ENCODE data around the gene NDUFS4. TPM values are rescaled to one million over a fixed set of nuclear protein-coding genes. Genes with fewer than 3 reads are reported as not detected.

Gene NDUFS4
- polyA plus RNA-seq, 1 donor from 2014 or later = 275 TPM

DNA sequence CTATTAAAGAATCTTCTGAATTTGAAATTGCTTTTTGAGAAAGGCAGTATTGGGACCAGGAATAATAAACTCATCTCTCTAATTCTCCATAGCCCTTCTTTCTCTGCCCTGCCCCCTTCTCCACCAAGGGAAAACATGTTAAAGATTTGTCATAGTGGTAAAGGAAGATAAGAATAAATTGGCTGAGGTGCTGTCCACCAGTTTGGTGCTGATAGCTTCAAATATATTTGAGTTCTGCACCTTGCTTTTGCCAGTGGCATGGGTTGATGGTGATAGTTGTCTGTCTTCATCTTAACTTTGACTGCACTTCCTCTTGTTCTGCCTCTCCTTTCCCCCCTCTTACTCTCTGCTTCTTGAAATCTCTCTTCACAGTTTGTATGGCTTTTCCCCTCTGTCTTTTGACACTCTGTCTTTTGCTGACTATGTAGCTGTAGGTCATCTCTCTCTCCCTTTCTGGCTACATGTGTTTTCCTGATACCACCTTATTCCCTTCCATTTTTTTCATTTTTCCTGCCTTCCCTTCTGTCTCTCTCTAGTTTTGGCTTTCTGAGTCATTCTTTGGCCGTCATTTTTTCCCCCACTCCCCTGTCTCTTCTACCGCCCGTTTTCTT is 56.6 kb downstream of the NDUFS4 start:
- Histone ChIP-seq H3K9me3 (ENCODE audit: low read length) (no peaks in the 10 kb centered on the region), H2AFZ (ENCODE audit: low read depth, low read length) (no peak overlapping the region), H3K27ac (ENCODE audit: low read length) (no peak overlapping the region), H3K27me3 (ENCODE audit: insufficient read depth, low read depth, low read length) (no peaks in the 10 kb centered on the region), H3K9me2 (ENCODE audit: insufficient read depth, low read length) (no peaks in the 10 kb centered on the region), H3K4me2 (ENCODE audit: low read length) (no peak overlapping the region), H3F3A (ENCODE audit: insufficient read depth, low read length, poor library complexity, severe bottlenecking) (no peaks in the 10 kb centered on the region), H3K9ac (ENCODE audit: low read length) (no peak overlapping the region), H3K79me2 (replicated peaks; ENCODE audit: insufficient read depth, low read length) (no peaks in the 10 kb centered on the region), H4K20me1 (ENCODE audit: insufficient read depth) (no peaks in the 10 kb centered on the region), H3K36me3 (ENCODE audit: insufficient read depth, low read length) (no peaks in the 10 kb centered on the region), H3K4me3 (ENCODE audit: low read length) (no peak overlapping the region)
- TF ChIP-seq SMC3 (conservative IDR thresholded peaks at IDR 0.05; ENCODE audit: poor library complexity) = no peak
- TF ChIP-seq, protein P1, sequence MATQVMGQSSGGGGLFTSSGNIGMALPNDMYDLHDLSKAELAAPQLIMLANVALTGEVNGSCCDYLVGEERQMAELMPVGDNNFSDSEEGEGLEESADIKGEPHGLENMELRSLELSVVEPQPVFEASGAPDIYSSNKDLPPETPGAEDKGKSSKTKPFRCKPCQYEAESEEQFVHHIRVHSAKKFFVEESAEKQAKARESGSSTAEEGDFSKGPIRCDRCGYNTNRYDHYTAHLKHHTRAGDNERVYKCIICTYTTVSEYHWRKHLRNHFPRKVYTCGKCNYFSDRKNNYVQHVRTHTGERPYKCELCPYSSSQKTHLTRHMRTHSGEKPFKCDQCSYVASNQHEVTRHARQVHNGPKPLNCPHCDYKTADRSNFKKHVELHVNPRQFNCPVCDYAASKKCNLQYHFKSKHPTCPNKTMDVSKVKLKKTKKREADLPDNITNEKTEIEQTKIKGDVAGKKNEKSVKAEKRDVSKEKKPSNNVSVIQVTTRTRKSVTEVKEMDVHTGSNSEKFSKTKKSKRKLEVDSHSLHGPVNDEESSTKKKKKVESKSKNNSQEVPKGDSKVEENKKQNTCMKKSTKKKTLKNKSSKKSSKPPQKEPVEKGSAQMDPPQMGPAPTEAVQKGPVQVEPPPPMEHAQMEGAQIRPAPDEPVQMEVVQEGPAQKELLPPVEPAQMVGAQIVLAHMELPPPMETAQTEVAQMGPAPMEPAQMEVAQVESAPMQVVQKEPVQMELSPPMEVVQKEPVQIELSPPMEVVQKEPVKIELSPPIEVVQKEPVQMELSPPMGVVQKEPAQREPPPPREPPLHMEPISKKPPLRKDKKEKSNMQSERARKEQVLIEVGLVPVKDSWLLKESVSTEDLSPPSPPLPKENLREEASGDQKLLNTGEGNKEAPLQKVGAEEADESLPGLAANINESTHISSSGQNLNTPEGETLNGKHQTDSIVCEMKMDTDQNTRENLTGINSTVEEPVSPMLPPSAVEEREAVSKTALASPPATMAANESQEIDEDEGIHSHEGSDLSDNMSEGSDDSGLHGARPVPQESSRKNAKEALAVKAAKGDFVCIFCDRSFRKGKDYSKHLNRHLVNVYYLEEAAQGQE (IDR thresholded peaks at IDR 0.05; ENCODE audit: borderline replicate concordance) = no peak
- no peak for TF ChIP-seq EP300 (conservative IDR thresholded peaks at IDR 0.05; ENCODE audit: poor library complexity, severe bottlenecking)
- no peak for TF ChIP-seq EZH2 (IDR thresholded peaks at IDR 0.05; ENCODE audit: borderline replicate concordance, insufficient read depth, low read length, poor library complexity, severe bottlenecking)
- TF ChIP-seq POLR2AphosphoS5 (IDR thresholded peaks at IDR 0.05) = no peak
- TF ChIP-seq, protein P2, sequence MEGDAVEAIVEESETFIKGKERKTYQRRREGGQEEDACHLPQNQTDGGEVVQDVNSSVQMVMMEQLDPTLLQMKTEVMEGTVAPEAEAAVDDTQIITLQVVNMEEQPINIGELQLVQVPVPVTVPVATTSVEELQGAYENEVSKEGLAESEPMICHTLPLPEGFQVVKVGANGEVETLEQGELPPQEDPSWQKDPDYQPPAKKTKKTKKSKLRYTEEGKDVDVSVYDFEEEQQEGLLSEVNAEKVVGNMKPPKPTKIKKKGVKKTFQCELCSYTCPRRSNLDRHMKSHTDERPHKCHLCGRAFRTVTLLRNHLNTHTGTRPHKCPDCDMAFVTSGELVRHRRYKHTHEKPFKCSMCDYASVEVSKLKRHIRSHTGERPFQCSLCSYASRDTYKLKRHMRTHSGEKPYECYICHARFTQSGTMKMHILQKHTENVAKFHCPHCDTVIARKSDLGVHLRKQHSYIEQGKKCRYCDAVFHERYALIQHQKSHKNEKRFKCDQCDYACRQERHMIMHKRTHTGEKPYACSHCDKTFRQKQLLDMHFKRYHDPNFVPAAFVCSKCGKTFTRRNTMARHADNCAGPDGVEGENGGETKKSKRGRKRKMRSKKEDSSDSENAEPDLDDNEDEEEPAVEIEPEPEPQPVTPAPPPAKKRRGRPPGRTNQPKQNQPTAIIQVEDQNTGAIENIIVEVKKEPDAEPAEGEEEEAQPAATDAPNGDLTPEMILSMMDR (IDR thresholded peaks at IDR 0.05; ENCODE audit: poor library complexity, severe bottlenecking) = no peak

DNA sequence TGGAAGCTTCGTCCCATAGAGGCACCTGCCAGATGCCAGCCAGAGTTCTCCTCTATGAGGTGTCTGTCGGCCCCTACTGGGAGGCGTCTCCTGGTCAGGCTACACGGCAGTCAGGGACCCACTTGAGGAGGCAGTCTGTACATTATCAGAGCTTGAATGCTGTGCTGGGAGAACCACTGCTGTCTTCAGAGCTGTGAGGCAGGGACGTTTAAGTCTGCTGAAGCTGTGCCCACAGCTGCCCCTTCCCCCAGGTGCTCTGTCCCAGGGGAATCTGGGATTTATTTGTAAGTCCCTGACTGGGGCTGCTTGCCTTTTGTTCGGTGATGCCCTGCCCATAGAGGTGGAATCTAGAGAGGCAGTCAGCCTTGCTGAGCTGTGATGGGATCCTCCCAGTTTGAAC is 70.8 kb downstream of the NDUFS4 start:
- no peak overlapping the region for H2AFZ ChIP-seq (ENCODE audit: low read depth, low read length)
- no peaks in the 10 kb centered on the region for H3K9me2 ChIP-seq (ENCODE audit: insufficient read depth, low read length)
- H3K36me3 ChIP-seq (ENCODE audit: insufficient read depth, low read length) = no peaks in the 10 kb centered on the region
- H3K79me2 ChIP-seq (replicated peaks; ENCODE audit: insufficient read depth, low read length) = no peaks in the 10 kb centered on the region
- H3F3A ChIP-seq (ENCODE audit: insufficient read depth, low read length, poor library complexity, severe bottlenecking) = no peaks in the 10 kb centered on the region
- H3K9me3 ChIP-seq (ENCODE audit: low read length) = no peaks in the 10 kb centered on the region
- no peaks in the 10 kb centered on the region for H3K27me3 ChIP-seq (ENCODE audit: insufficient read depth, low read depth, low read length)
- no peaks in the 10 kb centered on the region for H4K20me1 ChIP-seq (ENCODE audit: insufficient read depth)
- H3K4me2 ChIP-seq (ENCODE audit: low read length) = no peak overlapping the region
- no peak overlapping the region for H3K4me3 ChIP-seq (ENCODE audit: low read length)
- TF ChIP-seq EP300 (conservative IDR thresholded peaks at IDR 0.05; ENCODE audit: poor library complexity, severe bottlenecking) (no peak), TAF1 (IDR thresholded peaks at IDR 0.05; ENCODE audit: low read depth) (no peak), SMC3 (conservative IDR thresholded peaks at IDR 0.05; ENCODE audit: poor library complexity) (no peak), POLR2AphosphoS5 (IDR thresholded peaks at IDR 0.05) (no peak)
- TF ChIP-seq, protein P2 (IDR thresholded peaks at IDR 0.05; ENCODE audit: poor library complexity, severe bottlenecking) = no peak
- no peak overlapping the region for H3K27ac ChIP-seq (ENCODE audit: low read length)
- no peak overlapping the region for H3K9ac ChIP-seq (ENCODE audit: low read length)

All from neural cell (in vitro differentiated cells).